Measurements from ENCODE around the gene RAD51B.

GRCh38 chr14:68573722-68574121 is 754.1 kb downstream of the RAD51B start:
- TF ChIP-seq CTCF (IDR thresholded peaks at IDR 0.05; ENCODE audit: poor library complexity) (no peak), EZH2 (IDR thresholded peaks at IDR 0.05; ENCODE audit: borderline replicate concordance) (no peak), EZH2phosphoT487 (IDR thresholded peaks at IDR 0.05; ENCODE audit: low read depth, severe bottlenecking, unreplicated experiment) (no peak)

All from hepatocyte (in vitro differentiated cells).